ENCODE measurements around the gene MVP.
"Not testable (repeated sequence)": the region's sequence is repeated elsewhere in the genome, so short reads cannot be mapped to it uniquely, and the experiment has no call there.

Gene MVP

GRCh38 chr16:29820271-29820701 lies at the start of gene MVP:
Gene MVP, plus strand, starts transcription at chr16:29820462. Its CDS starts 10,088 bp downstream, at chr16:29830550.
- DNase-seq, result peak; percentile 88

GRCh38 chr16:29772330-29772729 lies 47.9 kb upstream of the MVP start:
- DNase-seq, result not testable (repeated sequence)

- no peak for DNase-seq
Measured at GRCh38 chr16:29774730-29775129, 45.5 kb upstream of the MVP start.

- DNase-seq, result no peak
Measured at GRCh38 chr16:29775742-29776408, 44.4 kb upstream of the MVP start.

- DNase-seq, result no peak
Measured at GRCh38 chr16:29777576-29778350, 42.5 kb upstream of the MVP start, which contains the start of gene ZG16. Gene ZG16, plus strand, starts transcription at chr16:29778256. Its CDS starts 1,011 bp downstream, at chr16:29779267.

- no peak for DNase-seq
Measured at GRCh38 chr16:29779474-29779873, 40.8 kb upstream of the MVP start.

GRCh38 chr16:29783094-29783953 lies 36.9 kb upstream of the MVP start:
- DNase-seq, result not testable (repeated sequence)

GRCh38 chr16:29784157-29784556 lies 36.1 kb upstream of the MVP start:
- no peak for DNase-seq

- DNase-seq, result peak; percentile 80
Measured at GRCh38 chr16:29784901-29785500, 35.3 kb upstream of the MVP start.

GRCh38 chr16:29787155-29787554 lies 33.1 kb upstream of the MVP start:
- DNase-seq, result not testable (repeated sequence)

- peak; percentile 30 for DNase-seq
Measured at GRCh38 chr16:29789775-29790182, 30.5 kb upstream of the MVP start.

GRCh38 chr16:29790183-29790948 lies 29.9 kb upstream of the MVP start, which contains the start of gene KIF22:
Gene KIF22, plus strand, starts transcription at chr16:29790751. Its CDS starts 9 bp downstream, at chr16:29790760.
- DNase-seq, result peak; percentile 100

GRCh38 chr16:29790949-29791844 lies 29.1 kb upstream of the MVP start:
- no peak for DNase-seq

- no peak for DNase-seq
Measured at GRCh38 chr16:29791845-29792807, 28.1 kb upstream of the MVP start.

GRCh38 chr16:29793153-29793552 lies 27.1 kb upstream of the MVP start:
- not testable (repeated sequence) for DNase-seq

- no peak for DNase-seq
Measured at GRCh38 chr16:29794231-29794710, 26.0 kb upstream of the MVP start.

- DNase-seq, result no peak
Measured at GRCh38 chr16:29802416-29802935, 17.8 kb upstream of the MVP start.

- DNase-seq, result no peak
Measured at GRCh38 chr16:29804020-29804419, 16.2 kb upstream of the MVP start.

All from RPMI8226 (cell line).